PC-3 (cell line): Measurements from ENCODE around the gene PRSS21. TPM values are rescaled to one million over a fixed set of nuclear protein-coding genes. Genes with fewer than 3 reads are reported as not detected.

Source experiments
- ATAC-seq: fragments of 200-7000 bp; cut with Tn5 transposase; 2 replicates; pipeline ENCODE4 v1.9.1; 2020; ENCODE audit warnings: mild to moderate bottlenecking, moderate library complexity
- BruUV-seq: library from RNA; stranded (reverse); fragments of 400-500 nt; replicated peaks from 2 replicates; lab custom pipeline; 2021; lab: Mats Ljungman, UMichigan
- CTCF ChIA-PET: fragments of 300-600 bp; sonication (Branson Sonifier 250); formaldehyde crosslinking; loops from one replicate; lab custom pipeline; 2022; ENCODE audit warnings: antibody characterized with exemption; lab: Charles Lee
- POLR2A ChIA-PET: fragments of 300-600 bp; sonication (Branson Sonifier 250); formaldehyde crosslinking; loops from one replicate; lab custom pipeline; 2022; ENCODE audit warnings: antibody characterized with exemption; ENCODE audit not compliant: unreplicated experiment; lab: Charles Lee
- DNase-seq: peaks from one replicate; pipeline ENCODE4 v3.0.0-alpha.2; 2015
- H2AFZ ChIP-seq: fragments of 300-600 bp; sonication (generic); 2 replicates; pipeline ENCODE4 v1.6.0; 2016; ENCODE audit warnings: antibody characterized with exemption, low read length
- H3F3A ChIP-seq: fragments of 300-600 bp; sonication (generic); one replicate; pipeline ENCODE4 v1.6.0; 2017; ENCODE audit warnings: antibody characterized with exemption, low read length, control low read depth, mild to moderate bottlenecking; ENCODE audit not compliant: unreplicated experiment
- H3K27ac ChIP-seq: fragments of 300-600 bp; sonication (generic); 2 replicates; pipeline ENCODE4 v1.5.1; 2016; ENCODE audit warnings: mild to moderate bottlenecking, low read length
- H3K27me3 ChIP-seq: fragments of 300-600 bp; sonication (generic); 2 replicates; pipeline ENCODE4 v1.6.1; 2016; ENCODE audit warnings: low read length, mixed read lengths
- H3K36me3 ChIP-seq: fragments of 300-600 bp; sonication (generic); 2 replicates; pipeline ENCODE4 v1.6.1; 2016; ENCODE audit warnings: low read depth, mixed run types, low read length, mixed read lengths
- H3K4me1 ChIP-seq: fragments of 300-600 bp; sonication (generic); 2 replicates; pipeline ENCODE4 v1.5.1; 2016; ENCODE audit warnings: low read length; ENCODE audit not compliant: insufficient read depth
- H3K4me2 ChIP-seq: fragments of 300-600 bp; sonication (generic); 2 replicates; pipeline ENCODE4 v1.6.0; 2016; ENCODE audit warnings: low read length
- H3K4me3 ChIP-seq: fragments of 300-600 bp; sonication (generic); 2 replicates; pipeline ENCODE4 v1.5.1; 2016; ENCODE audit warnings: mild to moderate bottlenecking, low read length, mixed read lengths
- H3K79me2 ChIP-seq: fragments of 300-600 bp; sonication (generic); 2 replicates; pipeline ENCODE4 v1.6.1; 2017; ENCODE audit warnings: low read length, mixed read lengths
- H3K9ac ChIP-seq: fragments of 300-600 bp; sonication (generic); 2 replicates; pipeline ENCODE4 v1.6.0; 2016; ENCODE audit warnings: mild to moderate bottlenecking, low read length
- H3K9me2 ChIP-seq: fragments of 300-600 bp; sonication (generic); replicated peaks from 2 replicates; pipeline ENCODE4 v1.6.1; 2016; ENCODE audit warnings: mixed run types, low read length, mixed read lengths
- H3K9me3 ChIP-seq: fragments of 300-600 bp; sonication (generic); 2 replicates; pipeline ENCODE4 v1.6.1; 2016; ENCODE audit warnings: low read length, mixed read lengths
- H4K20me1 ChIP-seq: fragments of 300-600 bp; sonication (generic); 2 replicates; pipeline ENCODE4 v1.6.1; 2016; ENCODE audit warnings: low read length, mixed read lengths
- CTCF ChIP-seq: fragments of 300-600 bp; sonication (generic); conservative IDR thresholded peaks from 2 replicates; pipeline ENCODE4 v1.5.1; 2017; ENCODE audit warnings: antibody characterized with exemption, low read depth, mild to moderate bottlenecking, low read length
- EZH2 ChIP-seq: fragments of 300-600 bp; sonication (generic); IDR thresholded peaks from one replicate; pipeline ENCODE4 v1.6.1; 2017; ENCODE audit warnings: antibody characterized with exemption, mild to moderate bottlenecking, low read length; ENCODE audit not compliant: unreplicated experiment
- EZH2phosphoT487 ChIP-seq: fragments of 300-600 bp; sonication (generic); IDR thresholded peaks from 2 replicates; pipeline ENCODE4 v1.6.1; 2018; ENCODE audit warnings: mild to moderate bottlenecking, antibody characterized with exemption, low read length, borderline replicate concordance
- intact Hi-C: fragments of 100-400 bp; cut with micrococcal nuclease; formaldehyde crosslinking; loops from 2 replicates; pipeline ENCODE4 v1.9.0; 2023
- total RNA-seq: library from RNA; depleted of rRNA; stranded (reverse); fragments of >200 nt; gene quantifications from 2 replicates; pipeline ENCODE4 v1.2.3, GENCODE V29; 2014

PRSS21 gene
- total RNA-seq, 1 experiment from 2014 or later: not detected

- Histone ChIP-seq H3K36me3 (no peaks in the 10 kb centered on the region), H3K27ac (peak overlapping the region; percentile 91), H4K20me1 (no peaks in the 10 kb centered on the region), H3K9ac (no peak overlapping the region), H3K9me3 (no peaks in the 10 kb centered on the region), H2AFZ (no peak overlapping the region), H3K4me1 (peaks cover 28% of the 10 kb centered on the region), H3F3A (no peaks in the 10 kb centered on the region), H3K4me2 (no peak overlapping the region), H3K9me2 (no peaks in the 10 kb centered on the region), H3K4me3 (no peak overlapping the region), H3K27me3 (no peaks in the 10 kb centered on the region), H3K79me2 (no peaks in the 10 kb centered on the region)
- ChIA-PET POLR2A (no interaction called here), CTCF (no interaction called here)
- intact Hi-C loops: no loop called here
- no peak for ATAC-seq
- no TSS peak for BruUV-seq
- no peak for DNase-seq
- TF ChIP-seq EZH2phosphoT487: no peak
- no peak for TF ChIP-seq EZH2
- no peak for TF ChIP-seq CTCF
Measured at GRCh38 chr16:2834968-2835367, 17.9 kb downstream of the PRSS21 start.

GRCh38 chr16:2835638-2836493 lies 18.8 kb downstream of the PRSS21 start:
- no peaks in the 10 kb centered on the region for H3K36me3 ChIP-seq
- intact Hi-C loops: no loop called here
- TF ChIP-seq CTCF (no peak), EZH2 (no peak), EZH2phosphoT487 (no peak)
- CTCF ChIA-PET: no interaction called here
- POLR2A ChIA-PET: interaction anchor here (0.5 kb wide), 1 partner anchor 70 kb away, joined by 3 read pairs; no protein-coding TSS in a partner anchor
- no peaks in the 10 kb centered on the region for H3K9me3 ChIP-seq
- peak overlapping the region; percentile 91 for H3K27ac ChIP-seq
- H3K79me2 ChIP-seq: no peaks in the 10 kb centered on the region
- peak overlapping the region; percentile 54 for H3K9ac ChIP-seq
- peaks cover 22% of the 10 kb centered on the region for H3K4me1 ChIP-seq
- peak; percentile 76 for ATAC-seq
- no peaks in the 10 kb centered on the region for H3F3A ChIP-seq
- BruUV-seq: TSS peak; percentile 21
- no peaks in the 10 kb centered on the region for H3K27me3 ChIP-seq
- peak overlapping the region; percentile 70 for H3K4me2 ChIP-seq
- peak; percentile 93 for DNase-seq
- no peaks in the 10 kb centered on the region for H3K9me2 ChIP-seq
- 0 out of 2 replicates have a peak overlapping the region, but pooled peaks have one; percentile 21 for H2AFZ ChIP-seq
- H3K4me3 ChIP-seq: peak overlapping the region; percentile 41; the same call in 1 of the 2 replicates
- no peaks in the 10 kb centered on the region for H4K20me1 ChIP-seq
